K562 (cell line): ENCODE measurements around the gene JAKMIP2. TPM values are rescaled to one million over a fixed set of nuclear protein-coding genes. Genes with fewer than 3 reads are reported as not detected.

Experiments used
- ATAC-seq: fragments of 200-7000 bp; cut with Tn5 transposase; 3 replicates; pipeline ENCODE4 v1.9.1; 2020; ENCODE audit warnings: moderate library complexity
- BruUV-seq: library from RNA; stranded (reverse); fragments of 400-500 nt; replicated peaks from 2 replicates; lab custom pipeline; 2021; lab: Mats Ljungman, UMichigan
- CTCF ChIA-PET: fragments of 300-600 bp; formaldehyde crosslinking; extraction: SDS; loops from one replicate; lab custom pipeline; 2021; ENCODE audit warnings: low intra/inter-chr PET ratio; lab: Yijun Ruan, JAX
- POLR2A ChIA-PET: fragments of 300-600, 350-650 bp; sonication (Branson Sonifier 250); formaldehyde crosslinking; extraction: SDS; loops from one replicate; lab custom pipeline; 2021; ENCODE audit warnings: antibody characterized with exemption, inconsistent platforms; lab: Yijun Ruan, JAX
- DNase-seq, 4 experiments: peaks; one replicate each; pipeline versions ENCODE4 v3.0.0 to v3.0.0-alpha.2; 2011 to 2018; ENCODE audit warnings: low spot score in 3 of 4, mixed read lengths in 3 of 4; ENCODE audit errors: extremely low read depth in 1 of 4
- FAIRE-seq: peaks from 2 replicates; lab custom pipeline; 2011; peaks lifted over from hg19 to GRCh38; lab: Jason Lieb, UNC
- H2AFZ ChIP-seq: 2 replicates; pipeline ENCODE4 v1.6.0; 2011; ENCODE audit warnings: low read depth, low read length, control low read depth, inconsistent platforms
- H3K27ac ChIP-seq: fragments of 200-600 bp; 3 replicates; pipeline ENCODE4 v1.8.0; 2011; ENCODE audit warnings: low read depth, mild to moderate bottlenecking, control low read depth, inconsistent platforms, low read length, moderate library complexity, mixed read lengths; ENCODE audit errors: extremely low read depth
- H3K27me3 ChIP-seq, 2 experiments: fragments of 300-600 bp in 1 of 2; 2 replicates in 1 of 2; 3 replicates in 1 of 2; pipeline versions ENCODE4 v1.6.0 to v1.8.0; 2011; ENCODE audit warnings: inconsistent platforms in 2 of 2, low read length in 2 of 2, mild to moderate bottlenecking in 1 of 2, mixed read lengths in 1 of 2, moderate library complexity in 1 of 2; ENCODE audit not compliant: control insufficient read depth in 2 of 2, insufficient read depth in 2 of 2
- H3K36me3 ChIP-seq: fragments of 300-600 bp; 3 replicates; pipeline ENCODE4 v1.8.0; 2011; ENCODE audit warnings: mild to moderate bottlenecking, low read length, inconsistent platforms; ENCODE audit not compliant: control insufficient read depth, insufficient read depth
- H3K4me1 ChIP-seq, 2 experiments: fragments of 200-600 bp in 1 of 2; replicated peaks in 1 of 2; 2 replicates in 1 of 2; 3 replicates in 1 of 2; pipeline versions ENCODE4 v1.5.1 to v1.8.0; 2011; ENCODE audit warnings: inconsistent platforms in 2 of 2, low read length in 2 of 2, mild to moderate bottlenecking in 1 of 2, mixed read lengths in 1 of 2, moderate library complexity in 1 of 2; ENCODE audit not compliant: control insufficient read depth in 2 of 2, insufficient read depth in 2 of 2
- H3K4me2 ChIP-seq: 2 replicates; pipeline ENCODE4 v1.6.1; 2011; ENCODE audit warnings: low read length, control low read depth, inconsistent platforms, mixed read lengths; ENCODE audit not compliant: insufficient read depth
- H3K4me3 ChIP-seq: fragments of 200-600 bp; sonication (generic), shearing (Covaris generic); 2 replicates; pipeline ENCODE4 v1.5.1; 2016; ENCODE audit warnings: control low read depth, inconsistent platforms
- H3K79me2 ChIP-seq: fragments of 200-600 bp; 3 replicates; pipeline ENCODE4 v1.8.0; 2011; ENCODE audit warnings: low read length, inconsistent platforms; ENCODE audit not compliant: control insufficient read depth, insufficient read depth
- H3K9ac ChIP-seq, 2 experiments: 2 replicates each; pipeline versions ENCODE4 v1.6.0 to v1.6.1; 2011; ENCODE audit warnings: low read depth in 2 of 2, low read length in 2 of 2, control low read depth in 1 of 2, inconsistent platforms in 1 of 2, mild to moderate bottlenecking in 1 of 2, mixed read lengths in 1 of 2; ENCODE audit not compliant: insufficient read depth in 1 of 2
- H3K9me1 ChIP-seq: one replicate; pipeline ENCODE4 v1.6.0; 2011; ENCODE audit warnings: inconsistent platforms, mild to moderate bottlenecking, low read length, moderate library complexity; ENCODE audit not compliant: control insufficient read depth, insufficient read depth
- H3K9me3 ChIP-seq: replicated peaks from 2 replicates; pipeline ENCODE4 v1.5.1; 2011; ENCODE audit warnings: low read depth, low read length, inconsistent platforms; ENCODE audit not compliant: control insufficient read depth, insufficient read depth
- H4K20me1 ChIP-seq: replicated peaks from 2 replicates; pipeline ENCODE4 v1.6.1; 2011; ENCODE audit warnings: low read length, inconsistent platforms, mixed read lengths; ENCODE audit not compliant: control insufficient read depth, insufficient read depth
- DDX20 ChIP-seq: fragments of 450-650 bp; IDR thresholded peaks from 2 replicates; pipeline ENCODE4 v1.6.1; 2016; ENCODE audit warnings: missing genetic modification characterization, low read depth, mild to moderate bottlenecking, missing compliant biosample characterization, moderate library complexity
- DMBX1 ChIP-seq: fragments of 250-450 bp; sonication (Bioruptor Pico); IDR thresholded peaks from 2 replicates; pipeline ENCODE4 v1.8.0; 2022; ENCODE audit warnings: inconsistent platforms, mild to moderate bottlenecking, moderate library complexity, borderline replicate concordance
- KDM1A ChIP-seq, 2 experiments: fragments of 450-650 bp; IDR thresholded peaks; 2 replicates each; pipeline ENCODE4 v1.6.1; 2016; ENCODE audit warnings: mild to moderate bottlenecking in 2 of 2
- RBM22 ChIP-seq: fragments of 200-400 bp; formaldehyde crosslinking; IDR thresholded peaks from 2 replicates; pipeline ENCODE4 v1.6.1; 2018; ENCODE audit warnings: low read length, low read depth; ENCODE audit not compliant: poor library complexity, severe bottlenecking
- TAL1 ChIP-seq: fragments of 450-650 bp; IDR thresholded peaks from 2 replicates; pipeline ENCODE4 v1.6.1; 2016; ENCODE audit warnings: mild to moderate bottlenecking
- ZNF146 ChIP-seq: IDR thresholded peaks from one replicate; pipeline ENCODE4 v1.6.1; 2018; ENCODE audit warnings: missing compliant biosample characterization; ENCODE audit not compliant: unreplicated experiment
- ZNF785 ChIP-seq: fragments of 250-450 bp; sonication (Bioruptor Pico); IDR thresholded peaks from 2 replicates; pipeline ENCODE4 v1.4.0; 2020; ENCODE audit warnings: mild to moderate bottlenecking
- WGBS: fragments of 100-300 bp; shearing (Covaris generic); methylation state at CpG from one replicate; pipeline ENCODE4 v1.1.6; 2016; ENCODE audit warnings: low coverage, mixed read lengths; ENCODE audit not compliant: insufficient coverage; ENCODE audit errors: missing lambda C conversion rate; 5-methylcytosine and 5-hydroxymethylcytosine counted together
- in situ Hi-C: fragments of 300-500 bp; cut with MboI; formaldehyde crosslinking; loops from 4 replicates; pipeline ENCODE4 v1.15.0; 2018; ENCODE audit warnings: inconsistent platforms, mixed read lengths
- intact Hi-C: fragments of 100-400 bp; cut with micrococcal nuclease; formaldehyde crosslinking; loops from 2 replicates; pipeline ENCODE4 v1.14.2; 2022
- polyA plus RNA-seq, 8 experiments: library from polyadenylated mRNA; depleted of rRNA in 4 of 8; stranded (reverse) in 5 of 8; unstranded in 3 of 8; fragments of >200 nt; fragmentation: Nextera tagmentation in 2 of 8; fragmentation: Illumina TruSeq in 1 of 8; extraction: Ambion mirVana in 2 of 8; extraction: Trizol in 1 of 8; gene quantifications; 2 replicates each; pipeline versions ENCODE4 v1.2.1 to v1.2.3, GENCODE V29; 2011 to 2014; ENCODE audit warnings: inconsistent platforms in 1 of 8, missing spikeins in 1 of 8
- total RNA-seq, 7 experiments: library from RNA; depleted of rRNA in 6 of 7; stranded (reverse); fragments of >200 nt in 6 of 7; fragmentation: Illumina TruSeq in 2 of 7; extraction: Trizol in 2 of 7; gene quantifications; 2 replicates each; pipeline versions ENCODE4 v1.2.1 to v1.2.3, GENCODE V29; 2011 to 2021; ENCODE audit warnings: low replicate concordance in 1 of 7
- TF ChIP-seq, protein P1 (sequence below): fragments of 200-800 bp; sonication (Bioruptor generic); IDR thresholded peaks from 2 replicates; pipeline ENCODE4 v1.6.1; 2016; ENCODE audit warnings: missing genetic modification characterization, missing compliant biosample characterization
- TF ChIP-seq, protein P2 (sequence below): sonication (generic); formaldehyde crosslinking; IDR thresholded peaks from 2 replicates; pipeline ENCODE4 v1.8.1; 2022; ENCODE audit warnings: missing genetic modification reagents
- TF ChIP-seq, protein P3 (sequence below): sonication (generic); formaldehyde crosslinking; IDR thresholded peaks from 2 replicates; pipeline ENCODE4 v1.8.1; 2023; ENCODE audit warnings: mild to moderate bottlenecking, missing genetic modification reagents, moderate library complexity
- TF ChIP-seq, protein P4 (sequence below): fragments of 250-450 bp; sonication (Bioruptor Pico); IDR thresholded peaks from 2 replicates; pipeline ENCODE4 v1.4.0; 2020; ENCODE audit warnings: mild to moderate bottlenecking, moderate library complexity

JAKMIP2 gene
- total and polyA plus RNA-seq, 9 of the 15 experiments (the other 6 are each of a cell fraction or from before 2014, with no cell fraction given) = not detected

DNA sequence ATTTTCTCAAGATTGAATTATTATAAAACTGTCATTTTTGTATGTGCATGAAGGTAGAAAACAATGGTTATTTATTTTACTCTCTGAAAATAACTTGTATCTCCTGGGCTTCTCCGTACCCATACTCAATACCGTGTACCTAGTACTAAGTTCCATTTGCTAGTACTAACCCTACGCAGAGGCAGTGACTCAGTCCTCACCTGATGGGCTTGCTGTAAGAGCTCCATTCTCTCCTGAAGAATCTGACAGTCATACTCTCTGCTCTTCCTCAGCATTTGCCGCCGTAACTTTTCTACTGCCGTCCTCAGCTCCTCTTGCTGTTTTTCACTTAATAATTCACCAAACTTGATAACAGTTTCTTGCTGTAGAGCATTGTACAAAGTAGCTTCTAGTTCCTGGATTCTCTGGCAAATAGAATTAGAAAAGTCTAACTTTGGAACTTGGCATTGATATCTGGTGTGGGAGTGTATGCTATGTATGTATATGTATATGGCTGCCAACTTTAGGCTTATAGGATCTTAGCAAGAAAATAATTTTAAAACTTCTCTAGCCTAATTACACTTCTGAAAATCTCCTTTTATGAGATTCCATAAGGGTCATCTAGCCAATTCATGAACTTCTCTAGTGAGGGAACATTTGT is 164.7 kb downstream of the JAKMIP2 start:
- Histone ChIP-seq H3K4me1 (no peaks in the 10 kb centered on the region), H3K27ac (no peak overlapping the region), H3K36me3 (no peaks in the 10 kb centered on the region), H3K9me3 (no peaks in the 10 kb centered on the region), H3K9ac (no peak overlapping the region), H3K4me3 (no peak overlapping the region), H3K9me1 (no peaks in the 10 kb centered on the region), H3K27me3 (no peaks in the 10 kb centered on the region), H3K79me2 (no peaks in the 10 kb centered on the region), H3K4me2 (no peak overlapping the region), H2AFZ (no peak overlapping the region), H4K20me1 (no peaks in the 10 kb centered on the region)
- WGBS = under 1% methylated on average over 6 of the region's 6 CpGs
- FAIRE-seq = no peak
- ChIA-PET POLR2A (no interaction called here), CTCF (no interaction called here)
- intact Hi-C loops = no loop called here
- no peak for ATAC-seq
- DNase-seq = no peak
- in situ Hi-C loops = no loop called here
- no TSS peak for BruUV-seq
- no peak for TF ChIP-seq TAL1
- no peak for TF ChIP-seq DDX20
- no peak for TF ChIP-seq ZNF146 (CRISPR knock-in tag)
- no peak for TF ChIP-seq ZNF785 (CRISPR knock-in tag)
- TF ChIP-seq KDM1A (IDR thresholded peaks at IDR 0.05) = no peak
- no peak for TF ChIP-seq DMBX1 (CRISPR knock-in tag)
- TF ChIP-seq, protein P1, sequence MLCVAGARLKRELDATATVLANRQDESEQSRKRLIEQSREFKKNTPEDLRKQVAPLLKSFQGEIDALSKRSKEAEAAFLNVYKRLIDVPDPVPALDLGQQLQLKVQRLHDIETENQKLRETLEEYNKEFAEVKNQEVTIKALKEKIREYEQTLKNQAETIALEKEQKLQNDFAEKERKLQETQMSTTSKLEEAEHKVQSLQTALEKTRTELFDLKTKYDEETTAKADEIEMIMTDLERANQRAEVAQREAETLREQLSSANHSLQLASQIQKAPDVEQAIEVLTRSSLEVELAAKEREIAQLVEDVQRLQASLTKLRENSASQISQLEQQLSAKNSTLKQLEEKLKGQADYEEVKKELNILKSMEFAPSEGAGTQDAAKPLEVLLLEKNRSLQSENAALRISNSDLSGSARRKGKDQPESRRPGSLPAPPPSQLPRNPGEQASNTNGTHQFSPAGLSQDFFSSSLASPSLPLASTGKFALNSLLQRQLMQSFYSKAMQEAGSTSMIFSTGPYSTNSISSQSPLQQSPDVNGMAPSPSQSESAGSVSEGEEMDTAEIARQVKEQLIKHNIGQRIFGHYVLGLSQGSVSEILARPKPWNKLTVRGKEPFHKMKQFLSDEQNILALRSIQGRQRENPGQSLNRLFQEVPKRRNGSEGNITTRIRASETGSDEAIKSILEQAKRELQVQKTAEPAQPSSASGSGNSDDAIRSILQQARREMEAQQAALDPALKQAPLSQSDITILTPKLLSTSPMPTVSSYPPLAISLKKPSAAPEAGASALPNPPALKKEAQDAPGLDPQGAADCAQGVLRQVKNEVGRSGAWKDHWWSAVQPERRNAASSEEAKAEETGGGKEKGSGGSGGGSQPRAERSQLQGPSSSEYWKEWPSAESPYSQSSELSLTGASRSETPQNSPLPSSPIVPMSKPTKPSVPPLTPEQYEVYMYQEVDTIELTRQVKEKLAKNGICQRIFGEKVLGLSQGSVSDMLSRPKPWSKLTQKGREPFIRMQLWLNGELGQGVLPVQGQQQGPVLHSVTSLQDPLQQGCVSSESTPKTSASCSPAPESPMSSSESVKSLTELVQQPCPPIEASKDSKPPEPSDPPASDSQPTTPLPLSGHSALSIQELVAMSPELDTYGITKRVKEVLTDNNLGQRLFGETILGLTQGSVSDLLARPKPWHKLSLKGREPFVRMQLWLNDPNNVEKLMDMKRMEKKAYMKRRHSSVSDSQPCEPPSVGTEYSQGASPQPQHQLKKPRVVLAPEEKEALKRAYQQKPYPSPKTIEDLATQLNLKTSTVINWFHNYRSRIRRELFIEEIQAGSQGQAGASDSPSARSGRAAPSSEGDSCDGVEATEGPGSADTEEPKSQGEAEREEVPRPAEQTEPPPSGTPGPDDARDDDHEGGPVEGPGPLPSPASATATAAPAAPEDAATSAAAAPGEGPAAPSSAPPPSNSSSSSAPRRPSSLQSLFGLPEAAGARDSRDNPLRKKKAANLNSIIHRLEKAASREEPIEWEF (CRISPR knock-in tag) = no peak
- TF ChIP-seq, protein P2, sequence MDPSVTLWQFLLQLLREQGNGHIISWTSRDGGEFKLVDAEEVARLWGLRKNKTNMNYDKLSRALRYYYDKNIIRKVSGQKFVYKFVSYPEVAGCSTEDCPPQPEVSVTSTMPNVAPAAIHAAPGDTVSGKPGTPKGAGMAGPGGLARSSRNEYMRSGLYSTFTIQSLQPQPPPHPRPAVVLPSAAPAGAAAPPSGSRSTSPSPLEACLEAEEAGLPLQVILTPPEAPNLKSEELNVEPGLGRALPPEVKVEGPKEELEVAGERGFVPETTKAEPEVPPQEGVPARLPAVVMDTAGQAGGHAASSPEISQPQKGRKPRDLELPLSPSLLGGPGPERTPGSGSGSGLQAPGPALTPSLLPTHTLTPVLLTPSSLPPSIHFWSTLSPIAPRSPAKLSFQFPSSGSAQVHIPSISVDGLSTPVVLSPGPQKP (CRISPR knock-in tag) = no peak
- no peak for TF ChIP-seq RBM22
- TF ChIP-seq, protein P3, sequence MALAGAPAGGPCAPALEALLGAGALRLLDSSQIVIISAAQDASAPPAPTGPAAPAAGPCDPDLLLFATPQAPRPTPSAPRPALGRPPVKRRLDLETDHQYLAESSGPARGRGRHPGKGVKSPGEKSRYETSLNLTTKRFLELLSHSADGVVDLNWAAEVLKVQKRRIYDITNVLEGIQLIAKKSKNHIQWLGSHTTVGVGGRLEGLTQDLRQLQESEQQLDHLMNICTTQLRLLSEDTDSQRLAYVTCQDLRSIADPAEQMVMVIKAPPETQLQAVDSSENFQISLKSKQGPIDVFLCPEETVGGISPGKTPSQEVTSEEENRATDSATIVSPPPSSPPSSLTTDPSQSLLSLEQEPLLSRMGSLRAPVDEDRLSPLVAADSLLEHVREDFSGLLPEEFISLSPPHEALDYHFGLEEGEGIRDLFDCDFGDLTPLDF = no peak
- TF ChIP-seq, protein P4, sequence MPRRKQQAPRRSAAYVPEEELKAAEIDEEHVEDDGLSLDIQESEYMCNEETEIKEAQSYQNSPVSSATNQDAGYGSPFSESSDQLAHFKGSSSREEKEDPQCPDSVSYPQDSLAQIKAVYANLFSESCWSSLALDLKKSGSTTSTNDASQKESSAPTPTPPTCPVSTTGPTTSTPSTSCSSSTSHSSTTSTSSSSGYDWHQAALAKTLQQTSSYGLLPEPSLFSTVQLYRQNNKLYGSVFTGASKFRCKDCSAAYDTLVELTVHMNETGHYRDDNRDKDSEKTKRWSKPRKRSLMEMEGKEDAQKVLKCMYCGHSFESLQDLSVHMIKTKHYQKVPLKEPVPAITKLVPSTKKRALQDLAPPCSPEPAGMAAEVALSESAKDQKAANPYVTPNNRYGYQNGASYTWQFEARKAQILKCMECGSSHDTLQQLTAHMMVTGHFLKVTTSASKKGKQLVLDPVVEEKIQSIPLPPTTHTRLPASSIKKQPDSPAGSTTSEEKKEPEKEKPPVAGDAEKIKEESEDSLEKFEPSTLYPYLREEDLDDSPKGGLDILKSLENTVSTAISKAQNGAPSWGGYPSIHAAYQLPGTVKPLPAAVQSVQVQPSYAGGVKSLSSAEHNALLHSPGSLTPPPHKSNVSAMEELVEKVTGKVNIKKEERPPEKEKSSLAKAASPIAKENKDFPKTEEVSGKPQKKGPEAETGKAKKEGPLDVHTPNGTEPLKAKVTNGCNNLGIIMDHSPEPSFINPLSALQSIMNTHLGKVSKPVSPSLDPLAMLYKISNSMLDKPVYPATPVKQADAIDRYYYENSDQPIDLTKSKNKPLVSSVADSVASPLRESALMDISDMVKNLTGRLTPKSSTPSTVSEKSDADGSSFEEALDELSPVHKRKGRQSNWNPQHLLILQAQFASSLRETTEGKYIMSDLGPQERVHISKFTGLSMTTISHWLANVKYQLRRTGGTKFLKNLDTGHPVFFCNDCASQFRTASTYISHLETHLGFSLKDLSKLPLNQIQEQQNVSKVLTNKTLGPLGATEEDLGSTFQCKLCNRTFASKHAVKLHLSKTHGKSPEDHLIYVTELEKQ (CRISPR knock-in tag) = no peak
